ENCODE results near the gene FLNC. TPM values are rescaled to one million over a fixed set of nuclear protein-coding genes. Genes with fewer than 3 reads are reported as not detected.

FLNC gene
- total and polyA plus RNA-seq, 3 donors from 2014 or later, result 8.8 to 21.4 (median 14.4) TPM

DNA sequence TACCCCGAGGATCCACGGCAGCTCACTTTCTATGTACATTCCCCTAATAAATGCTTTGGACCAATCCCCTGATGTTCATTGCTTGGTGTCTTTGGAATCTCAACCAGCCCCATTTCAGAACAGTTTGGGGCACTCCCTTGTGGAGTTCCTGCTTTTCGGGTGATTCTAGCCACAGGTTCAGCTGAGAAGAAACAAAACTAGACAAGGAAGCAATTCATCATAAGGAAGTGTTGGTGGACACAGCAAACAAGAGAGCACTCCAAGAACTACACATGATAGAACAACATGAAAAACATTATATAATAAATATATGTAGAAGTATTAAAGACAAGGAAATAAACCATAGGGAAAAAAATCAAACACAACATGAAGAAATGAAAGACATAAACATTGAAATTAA lies 44.5 kb upstream of the FLNC start:
- no peaks in the 10 kb centered on the region for H3K9me3 ChIP-seq
- H3K4me3 ChIP-seq, result no peak overlapping the region
- no peak overlapping the region for H3K27ac ChIP-seq
- no peak for DNase-seq
- no peaks in the 10 kb centered on the region for H3K4me1 ChIP-seq
- H3K36me3 ChIP-seq (ENCODE audit: low read depth, missing control alignments), result no peaks in the 10 kb centered on the region
- H3K27me3 ChIP-seq, result no peaks in the 10 kb centered on the region
- intact Hi-C loops (cut with DNase I; ENCODE audit: low total_unique reads), result no loop called here
- 90 to 95% methylated on average over 3 of the region's 3 CpGs for WGBS, 2 donors
- no peak for TF ChIP-seq POLR2A (IDR thresholded peaks at IDR 0.05)
- TF ChIP-seq, protein P1, sequence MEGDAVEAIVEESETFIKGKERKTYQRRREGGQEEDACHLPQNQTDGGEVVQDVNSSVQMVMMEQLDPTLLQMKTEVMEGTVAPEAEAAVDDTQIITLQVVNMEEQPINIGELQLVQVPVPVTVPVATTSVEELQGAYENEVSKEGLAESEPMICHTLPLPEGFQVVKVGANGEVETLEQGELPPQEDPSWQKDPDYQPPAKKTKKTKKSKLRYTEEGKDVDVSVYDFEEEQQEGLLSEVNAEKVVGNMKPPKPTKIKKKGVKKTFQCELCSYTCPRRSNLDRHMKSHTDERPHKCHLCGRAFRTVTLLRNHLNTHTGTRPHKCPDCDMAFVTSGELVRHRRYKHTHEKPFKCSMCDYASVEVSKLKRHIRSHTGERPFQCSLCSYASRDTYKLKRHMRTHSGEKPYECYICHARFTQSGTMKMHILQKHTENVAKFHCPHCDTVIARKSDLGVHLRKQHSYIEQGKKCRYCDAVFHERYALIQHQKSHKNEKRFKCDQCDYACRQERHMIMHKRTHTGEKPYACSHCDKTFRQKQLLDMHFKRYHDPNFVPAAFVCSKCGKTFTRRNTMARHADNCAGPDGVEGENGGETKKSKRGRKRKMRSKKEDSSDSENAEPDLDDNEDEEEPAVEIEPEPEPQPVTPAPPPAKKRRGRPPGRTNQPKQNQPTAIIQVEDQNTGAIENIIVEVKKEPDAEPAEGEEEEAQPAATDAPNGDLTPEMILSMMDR (IDR thresholded peaks at IDR 0.05), result no peak

DNA sequence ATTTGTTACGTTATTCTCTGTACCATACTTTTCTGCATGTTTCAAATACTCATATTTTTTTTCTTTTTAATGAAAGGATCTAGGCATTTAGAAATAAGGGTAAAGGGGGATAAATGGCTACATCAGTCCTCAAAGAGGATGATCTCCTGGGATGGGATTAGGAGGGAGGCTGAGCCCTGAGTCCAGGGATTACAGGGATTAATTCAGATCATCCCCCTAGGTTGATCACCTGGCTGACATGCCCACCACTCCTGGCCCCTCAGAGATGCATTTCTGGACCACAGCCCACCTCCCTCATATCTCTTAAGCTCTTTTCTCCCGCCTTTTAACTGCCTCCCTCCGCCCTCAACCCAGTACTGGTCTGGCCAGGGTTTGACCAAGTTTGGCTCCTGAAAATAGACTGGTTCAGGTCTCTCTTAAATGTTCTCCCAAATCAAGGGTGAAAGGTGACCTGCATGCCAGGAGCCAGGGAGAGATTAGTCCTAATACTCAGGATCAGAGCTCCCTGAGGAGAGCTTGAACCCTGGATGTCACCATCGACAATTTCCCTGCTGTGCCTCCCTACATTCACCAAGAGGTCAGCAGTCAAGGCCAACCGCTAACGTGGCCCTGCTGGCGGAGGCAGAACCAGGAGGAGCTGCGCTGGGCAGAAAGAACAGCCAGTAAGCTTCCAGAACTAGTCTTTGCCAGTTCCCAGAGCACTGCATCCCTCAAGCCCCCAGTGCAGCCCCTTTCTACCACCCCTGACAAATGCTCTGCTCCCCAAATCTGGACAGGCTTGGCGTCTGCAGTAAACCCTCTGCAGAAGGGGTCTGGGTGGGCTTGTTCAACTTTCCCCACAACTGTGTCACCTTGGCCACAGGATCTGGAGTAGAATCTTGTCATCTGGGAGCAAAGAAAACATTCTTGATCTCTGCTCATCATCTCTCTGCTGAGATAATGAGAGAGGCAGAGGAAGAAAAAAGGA lies 41.5 kb upstream of the FLNC start:
- intact Hi-C loops (cut with DNase I; ENCODE audit: low total_unique reads), result no loop called here
- Histone ChIP-seq H3K4me1 (peaks cover 7% of the 10 kb centered on the region), H3K27ac (no peak overlapping the region), H3K27me3 (no peaks in the 10 kb centered on the region), H3K9me3 (no peaks in the 10 kb centered on the region), H3K36me3 (ENCODE audit: low read depth, missing control alignments) (no peaks in the 10 kb centered on the region), H3K4me3 (no peak overlapping the region)
- 56 to 71% methylated on average over 8 to 9 of the region's 9 CpGs for WGBS, 2 donors
- peak; percentile 32 for DNase-seq
- TF ChIP-seq POLR2A (IDR thresholded peaks at IDR 0.05), result no peak
- TF ChIP-seq, protein P1 (IDR thresholded peaks at IDR 0.05), result no peak

DNA sequence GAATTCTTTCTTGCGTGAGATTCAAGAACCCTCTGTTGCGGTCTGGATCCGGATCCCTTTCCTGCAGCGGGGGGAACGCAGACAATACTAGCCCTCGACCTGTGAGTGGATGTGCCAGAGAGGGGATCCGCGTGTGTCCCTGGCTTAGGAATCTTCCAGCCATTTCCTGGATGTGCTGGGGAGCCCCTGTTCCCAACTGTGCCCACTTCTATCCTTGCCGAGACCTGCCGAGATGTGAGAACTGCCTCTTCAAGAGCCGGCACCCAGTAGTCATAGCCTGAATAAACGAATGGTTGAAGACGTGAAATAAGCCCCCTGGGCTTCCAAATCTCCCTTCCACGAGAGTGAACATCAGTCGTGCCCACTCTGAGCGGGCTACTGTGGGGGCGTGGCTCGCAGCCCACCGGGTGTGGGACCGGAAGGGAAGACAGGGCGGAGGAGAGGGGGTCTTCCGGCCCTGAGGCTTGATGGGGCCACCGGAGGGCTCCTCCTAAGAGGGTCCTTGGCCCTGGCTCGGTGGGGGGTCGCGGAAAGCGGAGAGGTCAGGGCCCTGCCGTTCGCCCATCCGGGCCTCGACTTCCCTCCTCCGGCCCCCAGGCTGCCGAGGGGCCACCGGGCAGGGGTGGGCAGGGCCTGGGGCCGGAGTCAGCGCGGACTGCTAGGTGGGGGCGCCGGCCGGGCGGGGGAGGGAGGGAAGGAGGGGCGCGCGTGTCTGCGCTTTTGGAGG lies 39.7 kb upstream of the FLNC start:
- no peak for DNase-seq
- Histone ChIP-seq H3K27ac (no peak overlapping the region), H3K27me3 (no peaks in the 10 kb centered on the region), H3K36me3 (ENCODE audit: low read depth, missing control alignments) (no peaks in the 10 kb centered on the region), H3K4me1 (peaks cover 7% of the 10 kb centered on the region), H3K4me3 (peak overlapping the region; percentile 66 to 73), H3K9me3 (no peaks in the 10 kb centered on the region)
- TF ChIP-seq POLR2A (IDR thresholded peaks at IDR 0.05), result no peak
- TF ChIP-seq, protein P1 (IDR thresholded peaks at IDR 0.05), result no peak
- 18 to 22% methylated on average over 23 to 45 of the region's 45 CpGs for WGBS, 2 donors
- intact Hi-C loops (cut with DNase I; ENCODE audit: low total_unique reads), result no loop called here

DNA sequence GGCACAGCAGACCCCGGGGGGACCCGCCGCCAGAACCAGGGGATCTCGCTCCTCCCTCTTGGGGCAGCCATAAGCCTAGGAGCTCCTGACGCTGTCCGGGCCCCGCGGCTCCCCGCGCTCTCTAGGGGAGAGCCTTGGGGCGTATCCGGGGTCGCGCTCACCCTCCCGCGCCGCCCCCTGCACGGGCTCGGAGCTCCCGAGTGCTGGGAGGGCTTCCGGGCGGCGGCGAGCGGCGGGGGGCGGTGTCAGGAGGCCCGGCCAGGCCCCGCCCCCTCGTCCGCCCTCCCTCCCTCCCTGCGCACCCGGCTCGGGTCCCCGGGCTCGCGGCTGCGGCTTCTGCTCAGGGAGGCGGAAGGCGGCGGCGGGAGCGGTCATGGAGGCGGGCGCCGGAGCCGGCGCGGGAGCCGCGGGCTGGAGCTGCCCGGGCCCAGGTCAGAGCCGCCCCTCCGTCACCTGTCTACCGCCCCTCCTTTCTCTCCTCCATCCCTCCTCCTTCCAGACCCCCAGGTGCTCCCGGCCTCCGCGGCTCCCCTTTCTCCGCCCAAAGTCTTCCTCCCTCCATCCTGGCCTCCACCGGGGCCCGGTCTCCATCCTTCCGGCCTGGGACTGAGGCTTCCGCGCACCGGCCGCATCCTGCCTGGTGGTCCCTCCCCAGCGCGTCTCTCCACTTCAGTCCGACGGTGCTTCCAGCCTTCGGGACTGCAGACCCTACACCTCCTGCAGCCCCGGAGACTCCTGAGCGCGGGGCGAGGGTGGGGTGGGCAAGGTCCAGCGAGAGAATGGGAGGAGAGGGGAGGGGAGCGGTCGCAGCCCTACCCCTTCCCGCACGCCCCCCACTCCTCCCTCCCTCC lies 38.9 kb upstream of the FLNC start, which contains the start of gene CCDC136:
Gene CCDC136 (plus strand): TSS at position 848 of the 851 bp plus-strand sequence. CDS start 444 bp downstream, outside the sequence.
- peaks cover 7% of the 10 kb centered on the region for H3K4me1 ChIP-seq
- WGBS, 2 donors, result 1% methylated on average over 38 to 73 of the region's 80 CpGs
- peak; percentile 70 for DNase-seq
- no peaks in the 10 kb centered on the region for H3K27me3 ChIP-seq
- H3K9me3 ChIP-seq, result no peaks in the 10 kb centered on the region
- TF ChIP-seq, protein P1 (IDR thresholded peaks at IDR 0.05), result no peak
- TF ChIP-seq POLR2A (IDR thresholded peaks at IDR 0.05), result no peak
- intact Hi-C loops (cut with DNase I; ENCODE audit: low total_unique reads), result no loop called here
- H3K27ac ChIP-seq, result no peak within 1 kb of the TSS
- no peaks in the 10 kb centered on the region for H3K36me3 ChIP-seq (ENCODE audit: low read depth, missing control alignments)
- H3K4me3 ChIP-seq, result peak within 1 kb of the TSS; percentile 66 to 73

Measured in testis (tissue), 3 donors.